DLD1 (cell line): ENCODE data around the gene SBNO1.
"Not testable (repeated sequence)": the region's sequence is repeated elsewhere in the genome, so short reads cannot be mapped to it uniquely, and the experiment has no call there.

Experiments used
- in situ Hi-C: cut with HindIII; loops from 2 replicates; pipeline ENCODE4 v1.10.0; 2017; ENCODE audit warnings: low sequenced_read_pairs

SBNO1 gene

GRCh38 chr12:123388951-123389559, 24.4 kb upstream of the SBNO1 start:
- in situ Hi-C loops: no loop called here

GRCh38 chr12:123388177-123388950, 23.7 kb upstream of the SBNO1 start:
- in situ Hi-C loops: no loop called here

GRCh38 chr12:123387508-123388176, 23.0 kb upstream of the SBNO1 start:
- in situ Hi-C loops: no loop called here

- in situ Hi-C loops: not testable (repeated sequence)
These were observed 20.9 kb upstream of the SBNO1 start for GRCh38 chr12:123385536-123385935.

GRCh38 chr12:123384994-123385376, 20.3 kb upstream of the SBNO1 start:
- in situ Hi-C loops: no loop called here

- in situ Hi-C loops: no loop called here
These were observed 19.8 kb upstream of the SBNO1 start for GRCh38 chr12:123384318-123384993.

- in situ Hi-C loops: no loop called here
These were observed 18.0 kb upstream of the SBNO1 start for GRCh38 chr12:123382684-123383083.

GRCh38 chr12:123379391-123379790, 14.7 kb upstream of the SBNO1 start:
- in situ Hi-C loops: no loop called here

- in situ Hi-C loops: not testable (repeated sequence)
These were observed 7.8 kb upstream of the SBNO1 start for GRCh38 chr12:123372415-123372814.

GRCh38 chr12:123371667-123372368, 7.2 kb upstream of the SBNO1 start:
- in situ Hi-C loops: not testable (repeated sequence)

GRCh38 chr12:123369229-123369628, 4.6 kb upstream of the SBNO1 start:
- in situ Hi-C loops: no loop called here

GRCh38 chr12:123368431-123368830, 3.8 kb upstream of the SBNO1 start:
- in situ Hi-C loops: not testable (repeated sequence)

- in situ Hi-C loops: no loop called here
These were observed 2.9 kb upstream of the SBNO1 start for GRCh38 chr12:123367511-123367910.

GRCh38 chr12:123365025-123365917, 624 bp upstream of the SBNO1 start:
- in situ Hi-C loops: no loop called here

GRCh38 chr12:123363740-123364531, 711 bp downstream of the SBNO1 start:
- in situ Hi-C loops: no loop called here

GRCh38 chr12:123363390-123363739, 1.3 kb downstream of the SBNO1 start:
- in situ Hi-C loops: no loop called here

GRCh38 chr12:123358035-123358434, 6.6 kb downstream of the SBNO1 start:
- in situ Hi-C loops: no loop called here

GRCh38 chr12:123356159-123356670, 8.4 kb downstream of the SBNO1 start:
- in situ Hi-C loops: no loop called here

GRCh38 chr12:123354600-123354999, 10.0 kb downstream of the SBNO1 start:
- in situ Hi-C loops: no loop called here
